ENCODE measurements around the gene CBLL1.

DNA sequence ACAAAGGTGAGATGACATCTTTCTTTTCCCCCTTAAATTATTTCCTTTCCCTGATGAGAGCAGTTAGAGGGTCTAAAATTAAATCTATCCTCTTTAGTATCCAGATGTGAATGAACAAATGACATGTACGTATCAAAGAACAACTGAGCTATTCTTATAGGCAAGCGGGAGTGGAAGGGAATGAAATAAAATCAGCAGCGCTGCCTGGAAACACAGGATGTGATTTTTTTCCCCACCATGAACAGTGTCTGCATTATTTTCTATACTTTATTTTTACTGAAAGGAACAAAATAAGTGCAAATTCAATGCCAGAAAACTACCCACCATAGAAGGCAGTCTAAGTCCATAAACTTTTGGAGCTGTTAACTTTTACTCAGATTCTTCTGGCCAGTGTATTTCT, 42.8 kb upstream of the CBLL1 start:
- TF ChIP-seq CTCF (IDR thresholded peaks at IDR 0.05) (no peak), POLR2A (IDR thresholded peaks at IDR 0.05) (no peak)
